ENCODE measurements around the gene CCL20. TPM values are rescaled to one million over a fixed set of nuclear protein-coding genes. Genes with fewer than 3 reads are reported as not detected.

Gene CCL20
- total RNA-seq, 2 donors from 2014 or later: not detected

DNA sequence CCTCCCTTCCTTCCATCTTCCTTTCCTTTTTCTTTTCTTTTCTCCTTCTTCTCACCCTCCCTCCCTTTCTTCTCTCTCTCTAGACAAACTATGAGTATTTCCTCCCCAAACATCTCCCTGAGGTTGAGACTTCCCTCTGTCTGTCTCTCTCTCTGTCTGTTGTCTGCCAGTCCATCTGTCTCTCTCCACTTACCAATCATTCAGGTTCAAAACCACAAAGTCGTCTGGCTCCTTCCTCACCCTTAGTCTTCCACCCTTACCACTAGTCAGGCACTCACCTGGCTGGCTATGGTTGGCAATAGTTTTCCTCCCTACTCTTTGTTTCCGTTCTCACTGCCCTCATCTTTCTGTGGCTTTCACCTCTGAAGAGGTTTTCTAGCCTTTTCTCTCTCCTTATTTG, 12.9 kb downstream of the CCL20 start:
- Histone ChIP-seq H3K27me3 (ENCODE audit: control insufficient read depth, insufficient read depth, low read length, poor library complexity, severe bottlenecking) (no peaks in the 10 kb centered on the region), H3K4me1 (ENCODE audit: control insufficient read depth, insufficient read depth, low read length) (no peaks in the 10 kb centered on the region), H3K27ac (ENCODE audit: low read depth, low read length) (no peak overlapping the region), H3K4me3 (ENCODE audit: low read length) (no peak overlapping the region), H3K9ac (ENCODE audit: extremely low read depth, low read length, poor library complexity, severe bottlenecking) (no peak overlapping the region), H3K36me3 (ENCODE audit: control insufficient read depth, insufficient read depth, low read length) (no peaks in the 10 kb centered on the region), H3K9me3 (ENCODE audit: control insufficient read depth, low read length) (no peaks in the 10 kb centered on the region)
- Mint-ChIP-seq H3K4me3 (no peak overlapping the region), H3K9me3 (no peaks in the 10 kb centered on the region), H3K36me3 (ENCODE audit: low read depth) (no peaks in the 10 kb centered on the region), H3K4me1 (peaks cover 3% of the 10 kb centered on the region), H3K27me3 (ENCODE audit: insufficient read depth) (no peaks in the 10 kb centered on the region), H3K27ac (no peak overlapping the region)
- TF ChIP-seq, protein P1, sequence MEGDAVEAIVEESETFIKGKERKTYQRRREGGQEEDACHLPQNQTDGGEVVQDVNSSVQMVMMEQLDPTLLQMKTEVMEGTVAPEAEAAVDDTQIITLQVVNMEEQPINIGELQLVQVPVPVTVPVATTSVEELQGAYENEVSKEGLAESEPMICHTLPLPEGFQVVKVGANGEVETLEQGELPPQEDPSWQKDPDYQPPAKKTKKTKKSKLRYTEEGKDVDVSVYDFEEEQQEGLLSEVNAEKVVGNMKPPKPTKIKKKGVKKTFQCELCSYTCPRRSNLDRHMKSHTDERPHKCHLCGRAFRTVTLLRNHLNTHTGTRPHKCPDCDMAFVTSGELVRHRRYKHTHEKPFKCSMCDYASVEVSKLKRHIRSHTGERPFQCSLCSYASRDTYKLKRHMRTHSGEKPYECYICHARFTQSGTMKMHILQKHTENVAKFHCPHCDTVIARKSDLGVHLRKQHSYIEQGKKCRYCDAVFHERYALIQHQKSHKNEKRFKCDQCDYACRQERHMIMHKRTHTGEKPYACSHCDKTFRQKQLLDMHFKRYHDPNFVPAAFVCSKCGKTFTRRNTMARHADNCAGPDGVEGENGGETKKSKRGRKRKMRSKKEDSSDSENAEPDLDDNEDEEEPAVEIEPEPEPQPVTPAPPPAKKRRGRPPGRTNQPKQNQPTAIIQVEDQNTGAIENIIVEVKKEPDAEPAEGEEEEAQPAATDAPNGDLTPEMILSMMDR (conservative IDR thresholded peaks at IDR 0.05): no peak
- no peak for DNase-seq
- WGBS, 2 experiments (ENCODE audit: insufficient coverage in 1 of 2, insufficient read length in 1 of 2): 40 to 44% methylated on average over 2 of the region's 2 CpGs

DNA sequence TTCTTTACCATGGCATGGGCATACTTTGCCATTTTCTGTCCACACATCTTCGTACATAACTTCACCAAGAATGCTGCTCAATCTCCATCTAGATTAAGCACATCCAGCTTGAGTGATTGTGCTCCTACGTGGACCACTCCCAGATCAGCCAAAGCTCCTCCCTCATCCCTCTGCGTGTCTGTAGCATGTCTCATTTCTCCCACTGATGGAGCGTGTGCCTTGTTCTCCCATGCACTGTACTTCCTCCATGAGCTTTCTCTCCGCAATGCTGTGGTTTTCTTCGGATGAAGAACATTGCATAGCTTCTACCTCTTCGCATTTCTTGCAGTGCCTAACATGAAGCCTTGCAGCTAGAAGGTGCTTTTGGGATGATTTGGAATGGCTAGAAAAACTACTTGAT, 13.5 kb downstream of the CCL20 start:
- Histone ChIP-seq H3K4me1 (ENCODE audit: control insufficient read depth, insufficient read depth, low read length) (no peaks in the 10 kb centered on the region), H3K27me3 (ENCODE audit: control insufficient read depth, insufficient read depth, low read length, poor library complexity, severe bottlenecking) (no peaks in the 10 kb centered on the region), H3K4me3 (ENCODE audit: low read length) (no peak overlapping the region), H3K27ac (ENCODE audit: low read depth, low read length) (no peak overlapping the region), H3K9me3 (ENCODE audit: control insufficient read depth, low read length) (no peaks in the 10 kb centered on the region), H3K36me3 (ENCODE audit: control insufficient read depth, insufficient read depth, low read length) (no peaks in the 10 kb centered on the region), H3K9ac (ENCODE audit: extremely low read depth, low read length, poor library complexity, severe bottlenecking) (no peak overlapping the region)
- no peak for DNase-seq
- no peaks in the 10 kb centered on the region for H3K36me3 Mint-ChIP-seq (ENCODE audit: low read depth)
- H3K9me3 Mint-ChIP-seq: no peaks in the 10 kb centered on the region
- peaks cover 3% of the 10 kb centered on the region for H3K4me1 Mint-ChIP-seq
- H3K4me3 Mint-ChIP-seq: no peak overlapping the region
- no peaks in the 10 kb centered on the region for H3K27me3 Mint-ChIP-seq (ENCODE audit: insufficient read depth)
- TF ChIP-seq, protein P1 (conservative IDR thresholded peaks at IDR 0.05): no peak
- 91 to 94% methylated on average over 7 of the region's 7 CpGs for WGBS, 2 experiments (ENCODE audit: insufficient coverage in 1 of 2, insufficient read length in 1 of 2)
- no peak overlapping the region for H3K27ac Mint-ChIP-seq

DNA sequence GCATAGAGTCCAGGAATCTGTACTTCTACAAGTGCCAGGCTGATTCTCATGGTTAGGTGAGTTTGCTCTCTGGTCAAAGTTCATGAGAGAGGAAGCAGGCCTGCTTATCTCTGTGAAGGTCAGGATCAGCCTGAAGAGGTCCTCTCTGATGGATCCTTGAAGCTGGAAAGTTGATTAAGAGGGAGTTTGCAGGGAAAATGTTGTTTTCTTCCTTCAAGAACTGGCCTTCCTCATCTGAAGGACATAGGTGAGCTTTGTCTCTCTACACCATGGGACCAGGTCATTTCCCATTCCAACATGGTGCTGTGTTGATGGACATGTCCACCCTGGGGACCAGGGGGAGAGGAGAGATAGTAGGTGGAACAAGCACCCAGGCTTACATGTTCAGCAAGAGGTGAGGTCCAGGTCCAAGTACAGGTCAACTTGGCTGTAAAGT, 14.9 kb downstream of the CCL20 start:
- Histone ChIP-seq H3K9ac (ENCODE audit: extremely low read depth, low read length, poor library complexity, severe bottlenecking) (no peak overlapping the region), H3K4me1 (ENCODE audit: control insufficient read depth, insufficient read depth, low read length) (no peaks in the 10 kb centered on the region), H3K27me3 (ENCODE audit: control insufficient read depth, insufficient read depth, low read length, poor library complexity, severe bottlenecking) (no peaks in the 10 kb centered on the region), H3K9me3 (ENCODE audit: control insufficient read depth, low read length) (no peaks in the 10 kb centered on the region), H3K4me3 (ENCODE audit: low read length) (no peak overlapping the region), H3K27ac (ENCODE audit: low read depth, low read length) (no peak overlapping the region), H3K36me3 (ENCODE audit: control insufficient read depth, insufficient read depth, low read length) (no peaks in the 10 kb centered on the region)
- Mint-ChIP-seq H3K9me3 (no peaks in the 10 kb centered on the region), H3K36me3 (ENCODE audit: low read depth) (no peaks in the 10 kb centered on the region), H3K27ac (no peak overlapping the region), H3K27me3 (ENCODE audit: insufficient read depth) (no peaks in the 10 kb centered on the region), H3K4me1 (peaks cover 3% of the 10 kb centered on the region), H3K4me3 (no peak overlapping the region)
- no peak for DNase-seq
- TF ChIP-seq, protein P1 (conservative IDR thresholded peaks at IDR 0.05): no peak

All from endodermal cell (in vitro differentiated cells).